H1 (cell line): ENCODE data around the gene ADGRF1. TPM values are rescaled to one million over a fixed set of nuclear protein-coding genes. Genes with fewer than 3 reads are reported as not detected.

Source experiments
- CHD2 ChIP-seq: IDR thresholded peaks from 2 replicates; pipeline ENCODE4 v1.6.1; 2012; ENCODE audit warnings: low read length, improper control_type of control experiment
- CHD7 ChIP-seq: fragments of 300-600 bp; sonication (generic); IDR thresholded peaks from 2 replicates; pipeline ENCODE4 v1.7.1; 2012; ENCODE audit warnings: low read length, moderate library complexity, mild to moderate bottlenecking, inconsistent platforms; ENCODE audit not compliant: insufficient replicate concordance
- polyA plus RNA-seq, 7 experiments: library from polyadenylated mRNA; depleted of rRNA in 3 of 7; stranded (reverse) in 5 of 7; unstranded in 2 of 7; fragments of >200 nt in 5 of 7; fragments of 200-250 nt in 2 of 7; gene quantifications; 1 replicate in 5 of 7; 2 replicates in 1 of 7; 4 replicates in 1 of 7; pipeline versions ENCODE4 v1.2.1 to v1.2.3, GENCODE V29; 2011 to 2013; ENCODE audit warnings: missing spikeins in 2 of 7, mixed read lengths in 2 of 7
- total RNA-seq: library from RNA; stranded (reverse); fragmentation: NEBNext Ultra II Directional; extraction: Animal tissue kit (Norgen Biotek cat#: 25700); gene quantifications from 2 replicates; pipeline ENCODE4 v1.2.1, GENCODE V29; 2021

Gene ADGRF1
- total and polyA plus RNA-seq, 2 of the 8 experiments (the other 6 are each of a cell fraction or from before 2014, with no cell fraction given), result not detected

- TF ChIP-seq CHD7 (no peak), CHD2 (no peak)
Measured at GRCh38 chr6:47041741-47042140, 391 bp downstream of the ADGRF1 start (continued).
